ENCODE data around the gene AGL. TPM values are rescaled to one million over a fixed set of nuclear protein-coding genes. Genes with fewer than 3 reads are reported as not detected.

The AGL gene
- total RNA-seq, 4 donors from 2014 or later = 9.5 to 26.3 (median 17.0) TPM

DNA sequence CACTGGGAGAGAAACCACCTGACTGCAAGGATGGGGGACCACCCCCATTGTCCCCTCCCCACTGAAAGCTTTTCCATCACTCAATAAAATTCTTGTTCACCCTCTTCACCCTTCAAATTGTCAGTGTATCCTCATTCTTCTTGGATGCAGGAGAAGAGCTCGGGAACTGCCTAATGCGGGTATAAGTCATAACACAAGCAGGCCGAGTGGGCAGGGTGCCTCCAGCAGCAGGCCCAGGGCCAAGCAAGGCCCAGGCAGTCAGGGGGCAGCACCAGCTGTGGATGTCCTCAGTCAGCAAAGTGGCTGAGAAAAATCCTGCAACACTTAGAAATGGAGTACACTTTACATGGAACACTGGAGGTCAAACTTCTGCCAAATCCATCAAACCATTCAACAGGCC is 85.9 kb downstream of the AGL start:
- TF ChIP-seq CTCF (IDR thresholded peaks at IDR 0.05) = no peak
- ATAC-seq (ENCODE audit: low FRiP score) = no peak
- DNase-seq (ENCODE audit: low spot score) = no peak

DNA sequence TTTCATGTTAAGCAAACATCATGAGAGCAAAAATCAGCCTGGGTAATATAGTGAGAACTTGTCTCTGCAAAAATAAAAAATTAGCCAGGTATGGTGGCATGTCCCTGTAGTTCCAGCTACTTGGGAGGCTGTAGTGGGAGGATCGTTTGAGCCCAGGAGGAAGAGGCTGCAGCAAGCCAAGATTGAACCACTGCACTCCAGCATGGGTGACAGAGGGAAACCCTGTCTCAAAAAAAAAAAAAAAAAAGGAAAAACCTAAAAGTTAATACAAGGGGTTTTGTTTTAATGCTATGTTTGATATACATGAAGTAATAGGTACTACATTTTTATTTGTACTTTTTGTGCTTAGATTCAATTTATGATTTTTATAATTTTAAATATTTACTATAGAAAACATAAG is 92.6 kb downstream of the AGL start:
- DNase-seq (ENCODE audit: low spot score) = no peak
- no peak for TF ChIP-seq CTCF (IDR thresholded peaks at IDR 0.05)
- ATAC-seq (ENCODE audit: low FRiP score) = no peak

- ATAC-seq (ENCODE audit: low FRiP score) (no peak), DNase-seq (ENCODE audit: low spot score) (no peak)
- TF ChIP-seq CTCF (IDR thresholded peaks at IDR 0.05) = no peak
These were observed 93.1 kb downstream of the AGL start for GRCh38 chr1:99943223-99943794.

GRCh38 chr1:99944192-99944591 is 94.0 kb downstream of the AGL start:
- no peak for ATAC-seq (ENCODE audit: low FRiP score)
- TF ChIP-seq CTCF (IDR thresholded peaks at IDR 0.05) = no peak
- no peak for DNase-seq (ENCODE audit: low spot score)

GRCh38 chr1:99945174-99945573 is 95.0 kb downstream of the AGL start:
- TF ChIP-seq CTCF (IDR thresholded peaks at IDR 0.05) = no peak
- ATAC-seq (ENCODE audit: low FRiP score) (no peak), DNase-seq (ENCODE audit: low spot score) (no peak)

DNA sequence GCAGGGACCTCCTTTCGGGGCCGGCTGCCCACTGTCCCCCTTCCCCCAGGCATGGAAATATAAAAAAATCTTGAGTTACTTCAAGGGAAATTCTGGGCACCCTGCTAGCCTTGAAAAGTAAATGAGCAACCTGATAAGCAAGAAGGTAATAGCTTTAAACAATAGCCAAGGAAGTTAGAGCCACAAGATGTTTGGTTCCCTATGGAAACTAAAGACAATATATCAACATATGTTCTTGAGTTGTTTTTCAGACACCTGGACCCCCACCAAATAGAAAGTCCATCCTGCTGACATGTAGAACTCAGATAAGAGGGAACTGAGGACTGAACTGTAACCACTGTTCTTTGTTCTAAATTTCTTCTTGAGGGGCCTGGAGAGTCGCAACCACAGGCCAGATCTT is 100.3 kb downstream of the AGL start:
- no peak for ATAC-seq (ENCODE audit: low FRiP score)
- TF ChIP-seq CTCF (IDR thresholded peaks at IDR 0.05) = no peak
- DNase-seq (ENCODE audit: low spot score) = no peak

GRCh38 chr1:99952522-99952921 is 102.4 kb downstream of the AGL start:
- DNase-seq (ENCODE audit: low spot score) (no peak), ATAC-seq (ENCODE audit: low FRiP score) (no peak)
- TF ChIP-seq CTCF (IDR thresholded peaks at IDR 0.05) = no peak
